Skeletal muscle tissue (tissue), 4 donors: ENCODE measurements around the gene AP1S1. TPM values are rescaled to one million over a fixed set of nuclear protein-coding genes. Genes with fewer than 3 reads are reported as not detected.
"Not testable (repeated sequence)": the region's sequence is repeated elsewhere in the genome, so short reads cannot be mapped to it uniquely, and the experiment has no call there.

ENCODE experiments used
- H3K27ac ChIP-seq: one replicate; pipeline ENCODE4 v1.7.0; 2013; ENCODE audit warnings: mild to moderate bottlenecking, low read depth, low read length, inconsistent platforms
- H3K27me3 ChIP-seq, 3 donors: one replicate each; pipeline ENCODE4 v1.7.0; 2013; ENCODE audit warnings: low read length in 3 of 3; ENCODE audit not compliant: control insufficient read depth in 3 of 3, insufficient read depth in 3 of 3
- H3K36me3 ChIP-seq, 3 donors: one replicate each; pipeline ENCODE4 v1.7.0; 2013; ENCODE audit warnings: low read length in 3 of 3; ENCODE audit not compliant: control insufficient read depth in 3 of 3, insufficient read depth in 3 of 3
- H3K4me1 ChIP-seq, 3 donors: one replicate each; pipeline ENCODE4 v1.7.0; 2013; ENCODE audit warnings: low read length in 3 of 3, mild to moderate bottlenecking in 3 of 3; ENCODE audit not compliant: control insufficient read depth in 3 of 3, insufficient read depth in 3 of 3
- H3K4me3 ChIP-seq, 3 donors: one replicate each; pipeline ENCODE4 v1.7.0; 2013; ENCODE audit warnings: low read length in 3 of 3
- H3K9ac ChIP-seq, 3 donors: one replicate each; pipeline ENCODE4 v1.7.0; 2013; ENCODE audit warnings: low read length in 3 of 3, mild to moderate bottlenecking in 3 of 3, moderate library complexity in 2 of 3, low read depth in 1 of 3
- H3K9me3 ChIP-seq, 3 donors: one replicate each; pipeline ENCODE4 v1.7.0; 2013; ENCODE audit warnings: low read length in 3 of 3; ENCODE audit not compliant: control insufficient read depth in 3 of 3
- total RNA-seq: library from RNA; depleted of rRNA; stranded (reverse); fragments of >200 nt; gene quantifications from one replicate; pipeline ENCODE4 v1.2.3, GENCODE V29; 2014
- donor health status: Osteomylitis.

The AP1S1 gene
- total RNA-seq, 1 donor from 2014 or later, result 27.7 TPM

DNA sequence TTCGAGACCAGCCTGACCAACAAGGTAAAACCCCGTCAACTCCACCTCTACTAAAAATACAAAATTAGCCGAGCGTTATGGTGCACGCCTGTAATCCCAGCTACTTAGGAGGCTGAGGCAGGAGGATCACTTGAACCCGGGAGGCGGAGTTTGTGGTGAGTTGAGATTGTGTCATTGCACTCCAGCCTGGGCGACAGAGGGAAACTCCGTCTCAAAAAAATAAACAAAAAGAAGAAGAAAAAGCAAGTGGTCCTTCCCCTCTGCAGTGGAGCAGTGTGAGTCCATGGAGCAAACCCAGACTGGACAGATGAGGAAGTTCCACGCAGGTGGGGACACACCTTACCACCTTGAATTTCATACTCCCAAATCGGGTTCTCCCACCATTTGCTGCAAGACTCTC lies 40.4 kb upstream of the AP1S1 start:
- Histone ChIP-seq H3K4me1 (peaks cover 7 to 14% (median 9%) of the 10 kb centered on the region in 3 donors), H3K27ac (no peak overlapping the region), H3K9me3 (no peaks in the 10 kb centered on the region), H3K9ac (no peak overlapping the region), H3K27me3 (no peaks in the 10 kb centered on the region), H3K4me3 (no peak overlapping the region), H3K36me3 (no peaks in the 10 kb centered on the region)

DNA sequence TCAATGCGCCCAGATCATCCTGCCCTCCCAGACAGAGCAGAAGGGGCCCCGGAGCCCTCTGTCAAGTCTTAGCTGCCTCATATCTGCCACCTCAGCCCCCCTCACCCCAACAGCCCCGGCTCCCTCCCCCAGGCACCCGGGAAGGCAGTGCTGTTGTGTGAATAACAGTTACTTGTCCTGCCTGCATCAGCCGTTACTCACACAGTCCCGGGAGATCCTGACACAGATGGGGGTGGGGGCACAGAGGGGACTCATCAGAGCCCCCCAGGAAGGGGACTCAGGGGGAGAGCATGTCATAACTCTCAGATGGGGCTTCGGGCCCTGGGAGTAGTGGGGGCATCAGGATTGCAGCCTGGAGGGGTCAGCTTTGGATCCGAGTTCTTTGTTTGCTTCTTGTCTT lies 39.8 kb upstream of the AP1S1 start:
- Histone ChIP-seq H3K36me3 (no peaks in the 10 kb centered on the region), H3K4me3 (no peak overlapping the region), H3K9me3 (no peaks in the 10 kb centered on the region), H3K4me1 (peaks cover 3 to 9% (median 6%) of the 10 kb centered on the region in 3 donors), H3K9ac (no peak overlapping the region), H3K27me3 (no peaks in the 10 kb centered on the region), H3K27ac (no peak overlapping the region)

DNA sequence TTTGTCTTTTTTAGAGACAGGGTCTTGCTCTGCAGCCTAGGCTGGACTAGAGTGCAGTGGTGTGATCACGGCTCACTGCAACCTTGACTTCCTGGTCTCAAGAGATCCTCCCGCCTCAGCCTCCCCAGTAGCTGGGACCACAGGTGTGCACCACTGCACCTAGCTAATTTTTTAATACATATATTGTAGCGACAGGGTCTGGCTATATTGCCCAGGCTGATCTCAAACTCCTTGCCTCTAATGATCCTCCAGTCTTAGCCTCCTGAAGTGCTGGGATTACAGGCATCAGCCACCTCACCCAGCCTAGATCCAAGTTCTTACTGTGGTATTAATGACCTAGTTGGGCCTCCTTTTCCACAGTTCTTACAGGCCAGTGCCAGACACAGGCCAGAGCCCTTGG lies 39.1 kb upstream of the AP1S1 start:
- H3K27me3 ChIP-seq, result no peaks in the 10 kb centered on the region
- H3K9me3 ChIP-seq, result no peaks in the 10 kb centered on the region
- no peak overlapping the region for H3K27ac ChIP-seq
- H3K36me3 ChIP-seq, result no peaks in the 10 kb centered on the region
- no peak overlapping the region for H3K4me3 ChIP-seq
- H3K4me1 ChIP-seq, result peaks cover 3 to 9% (median 6%) of the 10 kb centered on the region in 3 donors
- H3K9ac ChIP-seq, result no peak overlapping the region

DNA sequence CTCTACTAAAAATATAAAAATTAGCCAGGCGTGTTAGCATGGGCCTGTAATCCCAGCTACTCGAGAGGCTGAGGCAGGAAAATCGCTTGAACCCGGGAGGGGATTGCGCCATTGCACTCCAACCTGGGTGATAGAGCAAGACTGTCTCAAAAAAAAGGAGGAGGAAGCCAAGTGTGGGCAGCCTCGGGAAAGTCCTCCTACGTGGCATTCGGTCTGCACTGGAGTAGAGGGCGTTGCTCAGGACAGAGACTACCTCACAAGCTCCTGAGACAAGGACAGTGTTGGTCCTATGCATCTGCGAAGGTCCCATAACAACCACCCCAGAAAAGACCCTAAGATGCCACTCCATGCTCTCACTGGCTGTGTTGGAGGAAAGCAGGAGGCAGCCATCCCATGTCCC lies 37.4 kb upstream of the AP1S1 start:
- Histone ChIP-seq H3K27ac (peak overlapping the region; percentile 18), H3K9me3 (no peaks in the 10 kb centered on the region), H3K4me3 (no peak overlapping the region), H3K4me1 (peaks cover 6 to 9% (median 7%) of the 10 kb centered on the region in 3 donors), H3K9ac (no peak overlapping the region), H3K27me3 (no peaks in the 10 kb centered on the region), H3K36me3 (no peaks in the 10 kb centered on the region)

DNA sequence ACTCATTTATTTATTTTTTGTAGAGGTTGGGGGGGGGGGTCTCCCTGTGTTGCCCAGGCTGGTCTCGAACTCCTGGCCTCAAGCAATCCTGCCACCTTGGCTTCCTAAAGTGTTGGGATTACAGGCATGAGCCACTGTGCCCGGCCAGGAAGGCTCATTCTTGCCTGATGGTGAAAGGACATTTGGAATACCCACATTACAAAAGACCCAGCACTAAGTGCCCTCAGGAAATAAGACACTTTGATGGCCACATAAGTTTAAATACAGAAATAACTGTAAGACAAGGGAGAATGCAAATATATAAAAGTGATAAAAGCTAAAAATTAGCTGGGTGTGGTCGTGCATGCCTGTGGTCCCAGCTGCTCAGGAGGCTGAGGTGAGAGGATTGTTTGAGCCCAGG lies 35.4 kb upstream of the AP1S1 start:
- no peaks in the 10 kb centered on the region for H3K36me3 ChIP-seq
- peaks cover 10 to 12% (median 12%) of the 10 kb centered on the region in 3 donors for H3K4me1 ChIP-seq
- no peak overlapping the region for H3K4me3 ChIP-seq
- no peaks in the 10 kb centered on the region for H3K27me3 ChIP-seq
- H3K9me3 ChIP-seq, result no peaks in the 10 kb centered on the region
- no peak overlapping the region for H3K27ac ChIP-seq
- H3K9ac ChIP-seq, result no peak overlapping the region

DNA sequence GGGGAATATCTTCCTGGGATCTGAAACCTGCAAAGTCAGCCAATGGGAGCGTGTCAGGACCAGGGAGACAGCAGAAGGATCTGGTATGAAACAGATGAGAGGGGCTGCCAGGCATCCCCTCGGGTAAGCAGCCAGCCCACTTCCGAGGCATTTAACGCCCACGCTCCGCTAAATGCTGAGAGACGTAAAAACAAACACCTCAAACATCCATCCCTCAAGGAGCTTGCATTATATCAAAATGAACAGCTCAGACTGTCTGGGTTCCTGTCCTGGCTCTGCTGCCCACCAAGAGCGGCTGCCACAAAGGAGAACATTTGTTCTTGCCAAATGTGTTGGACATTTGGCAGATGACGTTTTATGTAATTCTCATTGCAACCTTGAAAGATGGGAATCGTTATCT lies 34.4 kb upstream of the AP1S1 start:
- H3K27ac ChIP-seq, result no peak overlapping the region
- H3K4me1 ChIP-seq, result peaks cover 14 to 18% (median 17%) of the 10 kb centered on the region in 3 donors
- H3K36me3 ChIP-seq, result no peaks in the 10 kb centered on the region
- no peak overlapping the region for H3K9ac ChIP-seq
- peaks cover 0 to under 1% (median 0%) of the 10 kb centered on the region in 3 donors for H3K27me3 ChIP-seq
- no peak overlapping the region for H3K4me3 ChIP-seq
- H3K9me3 ChIP-seq, result no peaks in the 10 kb centered on the region

DNA sequence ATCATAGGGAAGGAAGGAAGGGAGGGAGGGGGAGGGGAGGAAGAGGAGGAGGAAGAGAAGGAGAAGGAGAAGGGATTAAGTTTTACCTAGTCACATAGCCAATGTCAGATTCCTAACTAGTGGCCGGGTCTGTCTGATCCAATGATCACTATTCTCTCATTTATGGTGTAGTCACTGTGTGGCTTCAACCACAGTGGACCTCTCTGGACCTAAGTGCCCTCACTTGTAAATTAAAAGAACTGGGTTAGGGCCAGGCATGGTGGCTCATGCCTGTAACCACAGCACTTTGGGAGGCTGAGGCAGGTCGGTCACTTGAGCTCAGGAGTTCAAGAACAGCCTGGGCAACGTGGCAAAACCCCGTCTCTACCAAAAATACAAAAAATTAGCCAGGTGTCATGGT lies 34.0 kb upstream of the AP1S1 start:
- Histone ChIP-seq H3K27me3 (peaks cover 0 to 3% (median under 1%) of the 10 kb centered on the region in 3 donors), H3K36me3 (no peaks in the 10 kb centered on the region), H3K4me1 (peaks cover 15 to 21% (median 20%) of the 10 kb centered on the region in 3 donors), H3K27ac (no peak overlapping the region), H3K9me3 (no peaks in the 10 kb centered on the region), H3K4me3 (no peak overlapping the region), H3K9ac (no peak overlapping the region)

DNA sequence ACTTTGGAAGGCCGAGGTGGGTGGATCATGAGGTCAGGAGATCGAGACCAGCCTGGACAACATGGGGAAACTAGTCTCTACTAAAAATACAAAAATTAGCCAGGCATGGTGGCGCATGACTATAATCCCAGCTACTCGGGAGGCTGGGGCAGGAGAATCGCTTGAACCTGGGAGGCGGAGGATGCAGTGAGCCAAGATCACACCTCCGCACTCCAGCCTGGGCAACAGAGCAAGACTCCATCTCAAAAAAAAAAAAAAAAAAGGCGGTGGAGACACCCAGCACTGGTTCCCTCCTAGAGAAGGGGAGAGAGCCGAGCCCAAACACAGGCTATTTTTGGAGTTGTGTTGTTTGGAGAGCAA lies 32.7 kb upstream of the AP1S1 start:
- not testable (repeated sequence) for H3K9me3 ChIP-seq, H3K36me3 ChIP-seq, H3K27me3 ChIP-seq
- Histone ChIP-seq H3K9ac (peak overlapping the region; percentile 44 to 81 (median 76)), H3K4me1 (peaks cover 26 to 32% (median 27%) of the 10 kb centered on the region in 3 donors), H3K27ac (peak overlapping the region; percentile 83), H3K4me3 (peak overlapping the region; percentile 60 to 72 (median 70))

DNA sequence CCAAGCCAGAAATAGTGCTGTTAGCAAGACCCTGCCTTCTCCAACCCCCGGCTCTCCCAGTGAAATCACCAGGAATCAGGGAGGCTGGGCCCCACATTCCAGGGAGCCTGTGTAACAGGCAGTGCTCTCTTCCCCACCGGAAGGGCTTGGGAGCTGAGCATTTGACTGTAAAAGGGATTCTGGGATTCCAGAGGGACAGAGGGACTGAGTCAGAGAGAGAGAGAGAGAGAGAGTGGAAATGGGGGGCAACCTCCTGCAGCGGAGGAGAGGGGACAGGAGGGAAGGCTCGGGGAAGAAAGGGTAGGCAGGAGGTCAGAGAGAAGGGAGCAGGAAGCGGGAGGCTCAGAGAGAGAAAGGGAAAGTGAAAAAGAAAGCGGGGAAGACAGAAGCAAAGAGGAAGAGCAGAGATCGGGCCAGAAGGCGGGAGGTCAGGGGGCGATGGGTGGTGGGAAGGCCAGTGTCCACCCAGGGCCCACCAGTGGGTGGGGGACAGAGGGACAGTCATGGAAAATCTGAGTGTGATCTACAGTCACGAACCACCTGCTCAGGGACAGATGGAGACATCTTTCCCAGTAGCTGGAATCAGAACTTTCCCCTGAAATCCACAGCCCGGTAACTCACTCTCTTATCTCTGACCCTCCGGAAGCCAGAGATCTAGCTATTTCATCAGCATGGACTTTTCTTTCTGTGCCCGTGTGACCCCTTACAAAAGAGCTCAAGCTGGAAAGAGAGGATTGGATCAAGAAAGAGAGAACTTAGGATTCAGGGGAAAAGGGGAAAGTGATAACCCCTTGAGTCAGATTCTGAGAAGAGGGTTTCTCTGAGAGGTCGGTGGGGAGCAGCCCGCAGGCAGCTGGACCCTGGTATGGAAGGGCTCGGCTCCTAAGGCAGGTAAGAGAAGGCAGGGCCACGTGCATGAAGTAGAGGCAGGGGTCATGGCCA lies 32.0 kb upstream of the AP1S1 start:
- no peaks in the 10 kb centered on the region for H3K36me3 ChIP-seq
- peaks cover 32 to 39% (median 33%) of the 10 kb centered on the region in 3 donors for H3K4me1 ChIP-seq
- peak overlapping the region; percentile 83 for H3K27ac ChIP-seq
- H3K27me3 ChIP-seq, result peaks cover 0 to 13% (median 8%) of the 10 kb centered on the region in 3 donors
- H3K9ac ChIP-seq, result peak overlapping the region; percentile 65 to 81 (median 76)
- H3K4me3 ChIP-seq, result peak overlapping the region; percentile 60 to 72 (median 70)
- no peaks in the 10 kb centered on the region for H3K9me3 ChIP-seq

DNA sequence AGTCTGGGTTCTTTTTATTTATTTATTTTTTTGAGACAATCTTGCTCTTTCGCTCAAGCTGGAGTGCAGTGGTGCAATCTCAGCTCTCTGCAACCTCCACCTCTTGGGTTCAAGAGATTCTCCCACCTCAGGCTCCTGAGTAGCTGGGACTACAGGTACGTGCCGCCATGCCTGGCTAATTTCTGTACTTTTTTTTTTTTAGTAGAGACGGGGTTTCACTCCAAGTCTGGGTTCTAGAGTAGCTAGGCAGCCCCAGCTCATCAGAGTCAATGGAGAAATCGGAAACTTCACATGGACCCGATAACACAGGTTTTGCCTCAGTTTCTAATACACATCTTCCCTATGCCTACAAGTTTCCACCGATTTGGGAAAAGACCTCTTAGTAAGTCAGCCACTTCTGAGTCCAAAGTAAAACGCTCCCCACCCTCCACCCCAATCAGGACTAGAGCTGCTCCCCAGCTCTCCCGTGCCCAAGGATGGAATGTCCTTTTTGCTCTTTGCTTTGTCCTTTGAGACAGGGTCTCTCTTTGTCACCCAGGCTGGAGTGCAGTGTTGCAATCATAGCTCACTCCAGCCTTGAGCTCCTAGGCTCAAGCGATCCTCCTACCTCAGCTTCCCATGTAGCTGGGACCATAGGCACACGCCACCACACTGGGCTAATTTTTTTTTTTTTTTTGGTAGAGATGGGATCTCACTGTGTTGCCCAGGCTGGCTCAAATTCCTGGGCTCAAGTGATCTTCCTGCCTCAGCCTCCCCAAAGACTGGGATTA lies 31.2 kb upstream of the AP1S1 start:
- H3K4me1 ChIP-seq, result peaks cover 34 to 35% (median 35%) of the 10 kb centered on the region in 3 donors
- no peak overlapping the region for H3K4me3 ChIP-seq
- H3K36me3 ChIP-seq, result no peaks in the 10 kb centered on the region
- H3K27me3 ChIP-seq, result peaks cover 0 to 20% (median 8%) of the 10 kb centered on the region in 3 donors
- peak overlapping the region in 1 of 3 donors; percentile 81 for H3K9ac ChIP-seq
- H3K9me3 ChIP-seq, result no peaks in the 10 kb centered on the region
- peak overlapping the region; percentile 83 for H3K27ac ChIP-seq
